ENCODE data around the gene LAS1L. TPM values are rescaled to one million over a fixed set of nuclear protein-coding genes. Genes with fewer than 3 reads are reported as not detected.

LAS1L gene
- 13.5 and 16.6 TPM in 2 replicates for total RNA-seq

GRCh38 chrX:65534450-65535292 is at the start of gene LAS1L:
LAS1L (minus strand) TSS chrX:65534787; CDS start chrX:65534715, 72 bp downstream.

Other genes with a start within 250 kb of the LAS1L start
- 283 and 346 TPM in 2 replicates for gene MSN, start 132.9 kb upstream of the LAS1L start, total RNA-seq

Measured in smooth muscle cell of the pulmonary artery (primary cell).